GM23338 (cell line): ENCODE results near the gene GGCT.

Source experiments
- POLR2AphosphoS5 ChIP-seq: IDR thresholded peaks from 2 replicates; pipeline ENCODE4 v1.6.1; 2016; ENCODE audit warnings: antibody characterized with exemption, low read depth
- TF ChIP-seq, protein P1 (sequence below), 2 experiments: fragments of 200-600 bp in 1 of 2; sonication (generic) in 1 of 2; conservative IDR thresholded peaks; 2 replicates each; pipeline versions ENCODE4 v1.5.1 to v1.6.1; 2016 to 2017; ENCODE audit warnings: antibody characterized with exemption in 2 of 2, low read depth in 2 of 2, mild to moderate bottlenecking in 2 of 2, moderate library complexity in 1 of 2

DNA sequence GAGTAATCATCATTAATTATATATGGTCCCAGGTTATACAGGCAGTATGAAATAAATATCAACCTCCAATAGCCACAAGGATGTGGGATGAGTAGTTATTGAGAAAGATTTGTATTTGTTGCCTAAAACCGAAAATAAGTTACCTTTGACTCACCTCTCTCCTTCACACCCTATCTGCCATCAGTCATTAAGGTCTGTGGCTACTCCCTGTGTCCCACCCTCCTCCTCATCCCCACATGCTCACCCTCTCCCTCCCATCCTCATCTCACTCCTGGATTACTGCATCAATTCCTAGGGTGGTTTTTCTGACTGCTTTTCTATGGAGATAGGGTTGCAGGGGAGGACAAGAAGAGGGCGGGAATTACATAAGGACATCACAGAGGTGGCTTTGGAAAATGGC is 9.1 kb upstream of the GGCT start:
- TF ChIP-seq, protein P1, sequence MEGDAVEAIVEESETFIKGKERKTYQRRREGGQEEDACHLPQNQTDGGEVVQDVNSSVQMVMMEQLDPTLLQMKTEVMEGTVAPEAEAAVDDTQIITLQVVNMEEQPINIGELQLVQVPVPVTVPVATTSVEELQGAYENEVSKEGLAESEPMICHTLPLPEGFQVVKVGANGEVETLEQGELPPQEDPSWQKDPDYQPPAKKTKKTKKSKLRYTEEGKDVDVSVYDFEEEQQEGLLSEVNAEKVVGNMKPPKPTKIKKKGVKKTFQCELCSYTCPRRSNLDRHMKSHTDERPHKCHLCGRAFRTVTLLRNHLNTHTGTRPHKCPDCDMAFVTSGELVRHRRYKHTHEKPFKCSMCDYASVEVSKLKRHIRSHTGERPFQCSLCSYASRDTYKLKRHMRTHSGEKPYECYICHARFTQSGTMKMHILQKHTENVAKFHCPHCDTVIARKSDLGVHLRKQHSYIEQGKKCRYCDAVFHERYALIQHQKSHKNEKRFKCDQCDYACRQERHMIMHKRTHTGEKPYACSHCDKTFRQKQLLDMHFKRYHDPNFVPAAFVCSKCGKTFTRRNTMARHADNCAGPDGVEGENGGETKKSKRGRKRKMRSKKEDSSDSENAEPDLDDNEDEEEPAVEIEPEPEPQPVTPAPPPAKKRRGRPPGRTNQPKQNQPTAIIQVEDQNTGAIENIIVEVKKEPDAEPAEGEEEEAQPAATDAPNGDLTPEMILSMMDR (conservative IDR thresholded peaks at IDR 0.05; ENCODE audit: low read depth in 2 of 2) = no peak
- TF ChIP-seq POLR2AphosphoS5 = no peak
